Duodenal mucosa (tissue), 2 donors: Measurements from ENCODE around the gene CACNA1D.

ENCODE experiments used
- H3K27ac ChIP-seq: one replicate; pipeline ENCODE4 v1.7.0; 2013; ENCODE audit warnings: low read depth, low read length
- H3K27me3 ChIP-seq, 2 donors: one replicate each; pipeline ENCODE4 v1.7.0; 2013; ENCODE audit warnings: low read length in 2 of 2, control low read depth in 1 of 2; ENCODE audit not compliant: insufficient read depth in 2 of 2, control insufficient read depth in 1 of 2
- H3K36me3 ChIP-seq, 2 donors: one replicate each; pipeline ENCODE4 v1.7.0; 2013; ENCODE audit warnings: low read length in 2 of 2, control low read depth in 1 of 2; ENCODE audit not compliant: insufficient read depth in 2 of 2, control insufficient read depth in 1 of 2
- H3K4me1 ChIP-seq, 2 donors: one replicate each; pipeline ENCODE4 v1.7.0; 2013; ENCODE audit warnings: low read length in 2 of 2, control low read depth in 1 of 2; ENCODE audit not compliant: insufficient read depth in 2 of 2, control insufficient read depth in 1 of 2
- H3K4me3 ChIP-seq, 2 donors: one replicate each; pipeline ENCODE4 v1.7.0; 2013; ENCODE audit warnings: low read length in 2 of 2, low read depth in 1 of 2
- H3K9ac ChIP-seq, 2 donors: one replicate each; pipeline ENCODE4 v1.7.0; 2013; ENCODE audit warnings: low read length in 2 of 2, low read depth in 1 of 2
- H3K9me3 ChIP-seq, 2 donors: one replicate each; pipeline ENCODE4 v1.7.0; 2013; ENCODE audit warnings: low read length in 2 of 2, control low read depth in 1 of 2; ENCODE audit not compliant: control insufficient read depth in 1 of 2

CACNA1D gene

GRCh38 chr3:53506110-53506762, 11.8 kb downstream of the CACNA1D start:
- H3K27ac ChIP-seq = peak overlapping the region; percentile 79
- H3K36me3 ChIP-seq = no peaks in the 10 kb centered on the region

GRCh38 chr3:53506763-53507145, 12.3 kb downstream of the CACNA1D start:
- peaks cover 7 to 10% of the 10 kb centered on the region in 2 donors for H3K4me1 ChIP-seq
- H3K27me3 ChIP-seq = no peaks in the 10 kb centered on the region
- no peaks in the 10 kb centered on the region for H3K9me3 ChIP-seq
- H3K9ac ChIP-seq = no peak overlapping the region
- H3K4me3 ChIP-seq = peak overlapping the region in 1 of 2 donors; percentile 23
- no peaks in the 10 kb centered on the region for H3K36me3 ChIP-seq
- peak overlapping the region; percentile 27 for H3K27ac ChIP-seq

More at GRCh38 chr3:53506110-53506762, 11.8 kb downstream of the CACNA1D start:
- H3K27me3 ChIP-seq = no peaks in the 10 kb centered on the region
- H3K4me3 ChIP-seq = peak overlapping the region in 1 of 2 donors; percentile 23
- peaks cover 7 to 10% of the 10 kb centered on the region in 2 donors for H3K4me1 ChIP-seq
- peak overlapping the region; percentile 33 to 38 for H3K9ac ChIP-seq
- no peaks in the 10 kb centered on the region for H3K9me3 ChIP-seq

GRCh38 chr3:53509494-53509893, 15.1 kb downstream of the CACNA1D start:
- Histone ChIP-seq H3K36me3 (no peaks in the 10 kb centered on the region), H3K4me3 (no peak overlapping the region), H3K9ac (no peak overlapping the region), H3K9me3 (no peaks in the 10 kb centered on the region), H3K27ac (no peak overlapping the region), H3K27me3 (no peaks in the 10 kb centered on the region), H3K4me1 (peaks cover 7 to 10% of the 10 kb centered on the region in 2 donors)

- H3K36me3 ChIP-seq = no peaks in the 10 kb centered on the region
- no peak overlapping the region for H3K4me3 ChIP-seq
- H3K4me1 ChIP-seq = peaks cover 7 to 8% of the 10 kb centered on the region in 2 donors
- H3K9me3 ChIP-seq = no peaks in the 10 kb centered on the region
- H3K9ac ChIP-seq = no peak overlapping the region
- H3K27me3 ChIP-seq = no peaks in the 10 kb centered on the region
- no peak overlapping the region for H3K27ac ChIP-seq
Observed at GRCh38 chr3:53510508-53510907, 16.1 kb downstream of the CACNA1D start.

GRCh38 chr3:53511246-53511645, 16.8 kb downstream of the CACNA1D start:
- H3K4me1 ChIP-seq = peaks cover under 1 to 1% of the 10 kb centered on the region in 2 donors

GRCh38 chr3:53513556-53514190, 19.3 kb downstream of the CACNA1D start:
- no peaks in the 10 kb centered on the region for H3K4me1 ChIP-seq
- H3K36me3 ChIP-seq = no peaks in the 10 kb centered on the region
- H3K9me3 ChIP-seq = no peaks in the 10 kb centered on the region
- H3K27me3 ChIP-seq = no peaks in the 10 kb centered on the region
- no peak overlapping the region for H3K27ac ChIP-seq
- no peak overlapping the region for H3K4me3 ChIP-seq
- no peak overlapping the region for H3K9ac ChIP-seq

More at GRCh38 chr3:53511246-53511645, 16.8 kb downstream of the CACNA1D start:
- Histone ChIP-seq H3K4me3 (no peak overlapping the region), H3K9ac (no peak overlapping the region), H3K27ac (no peak overlapping the region), H3K36me3 (no peaks in the 10 kb centered on the region), H3K27me3 (no peaks in the 10 kb centered on the region), H3K9me3 (no peaks in the 10 kb centered on the region)

GRCh38 chr3:53516339-53516738, 21.9 kb downstream of the CACNA1D start:
- Histone ChIP-seq H3K9me3 (no peaks in the 10 kb centered on the region), H3K9ac (no peak overlapping the region), H3K4me1 (no peaks in the 10 kb centered on the region), H3K4me3 (no peak overlapping the region), H3K27me3 (no peaks in the 10 kb centered on the region), H3K27ac (no peak overlapping the region), H3K36me3 (no peaks in the 10 kb centered on the region)

- Histone ChIP-seq H3K27ac (no peak overlapping the region), H3K9me3 (no peaks in the 10 kb centered on the region), H3K36me3 (no peaks in the 10 kb centered on the region), H3K4me3 (no peak overlapping the region), H3K4me1 (no peaks in the 10 kb centered on the region), H3K9ac (no peak overlapping the region), H3K27me3 (peaks cover 0 to 2% of the 10 kb centered on the region in 2 donors)
Observed at GRCh38 chr3:53518495-53518981, 24.1 kb downstream of the CACNA1D start.

GRCh38 chr3:53519065-53519709, 24.8 kb downstream of the CACNA1D start:
- no peak overlapping the region for H3K27ac ChIP-seq
- H3K4me3 ChIP-seq = no peak overlapping the region
- H3K27me3 ChIP-seq = peaks cover 0 to 2% of the 10 kb centered on the region in 2 donors
- H3K9me3 ChIP-seq = no peaks in the 10 kb centered on the region
- no peaks in the 10 kb centered on the region for H3K4me1 ChIP-seq
- H3K9ac ChIP-seq = no peak overlapping the region
- H3K36me3 ChIP-seq = no peaks in the 10 kb centered on the region

GRCh38 chr3:53523346-53523745, 28.9 kb downstream of the CACNA1D start:
- Histone ChIP-seq H3K27me3 (peaks cover 0 to 2% of the 10 kb centered on the region in 2 donors), H3K9me3 (no peaks in the 10 kb centered on the region), H3K4me3 (no peak overlapping the region), H3K36me3 (no peaks in the 10 kb centered on the region), H3K27ac (no peak overlapping the region), H3K9ac (no peak overlapping the region), H3K4me1 (peaks cover 5 to 13% of the 10 kb centered on the region in 2 donors)
